Measurements from ENCODE around the gene CLCN5. TPM values are rescaled to one million over a fixed set of nuclear protein-coding genes. Genes with fewer than 3 reads are reported as not detected.
A peak's percentile ranks its signal among the peaks of the same experiment; 100 is the strongest.

Gene CLCN5
- total and polyA plus RNA-seq, 10 of the 15 experiments (the other 5 are each of a cell fraction or from before 2014, with no cell fraction given): 0.33 to 3.8 (median 2.6) TPM

- no peaks in the 10 kb centered on the region for H3K9me3 ChIP-seq (replicated peaks; ENCODE audit: control insufficient read depth, insufficient read depth, low read length)
- H3K9ac ChIP-seq (ENCODE audit: control insufficient read depth, insufficient read depth, low read length): no peak overlapping the region
- ATAC-seq (peak; percentile 58), DNase-seq (ENCODE audit: low read depth, low spot score) (no peak), FAIRE-seq (no peak)
- H3K79me2 ChIP-seq (ENCODE audit: control insufficient read depth, insufficient read depth, low read length): no peaks in the 10 kb centered on the region
- ChIA-PET SMC1A (ENCODE audit: uncharacterized antibody, unreplicated experiment) (interaction anchor here (2.1 kb wide), 1 partner anchor 16 kb away, joined by 6 read pairs; no protein-coding TSS in a partner anchor), RAD21 (ENCODE audit: unreplicated experiment) (no interaction called here), CTCF (interaction anchor here (1.1 to 1.3 kb wide), 2 partner anchors 233 to 306 kb away, joined by 3 read pairs; no protein-coding TSS in a partner anchor), POLR2A (no interaction called here)
- WGBS (ENCODE audit: insufficient coverage, insufficient replicate concordance, low lambda C conversion rate, missing lambda C conversion rate): 15% methylated on average over 3 of the region's 3 CpGs
- TF ChIP-seq SPI1 (IDR thresholded peaks at IDR 0.05; ENCODE audit: borderline replicate concordance, insufficient read depth, low read depth, low read length) (peak; percentile 59; the same call in 1 of the 2 replicates), CREB1 (IDR thresholded peaks at IDR 0.05; ENCODE audit: low read depth) (no peak)
- H3K27me3 ChIP-seq (replicated peaks in 1 of 2; ENCODE audit: control insufficient read depth in 2 of 2, insufficient read depth in 2 of 2, low read length in 1 of 2): no peaks in the 10 kb centered on the region
- H3K27ac ChIP-seq (ENCODE audit: control insufficient read depth, insufficient read depth): no peak overlapping the region
- BruUV-seq (replicated peaks): no TSS peak
- H4K20me1 ChIP-seq (ENCODE audit: control insufficient read depth, insufficient read depth): no peaks in the 10 kb centered on the region
- no peak overlapping the region for H3K4me3 ChIP-seq
- H3K4me1 ChIP-seq (ENCODE audit: control insufficient read depth, insufficient read depth, low read length): no peaks in the 10 kb centered on the region
- in situ Hi-C loops (cut with MboI) (no loop called here), intact Hi-C loops (cut with micrococcal nuclease; ENCODE audit: unreplicated experiment) (no loop called here)
- no peak overlapping the region for H2AFZ ChIP-seq (ENCODE audit: control insufficient read depth, low read depth, low read length)
- no peaks in the 10 kb centered on the region for H3K36me3 ChIP-seq (ENCODE audit: control insufficient read depth in 2 of 2, insufficient read depth in 2 of 2, low read length in 1 of 2)
- H3K4me2 ChIP-seq (ENCODE audit: control insufficient read depth, insufficient read depth): no peak overlapping the region
These were observed 195.1 kb downstream of the CLCN5 start for GRCh38 chrX:50117476-50117875.

- SMC1A ChIA-PET (ENCODE audit: uncharacterized antibody, unreplicated experiment): no interaction called here
- H3K4me2 ChIP-seq (ENCODE audit: control insufficient read depth, insufficient read depth): no peak overlapping the region
- no peak overlapping the region for H3K9ac ChIP-seq (ENCODE audit: control insufficient read depth, insufficient read depth, low read length)
- intact Hi-C loops (cut with micrococcal nuclease; ENCODE audit: unreplicated experiment): no loop called here
- POLR2A ChIA-PET: no interaction called here
- H4K20me1 ChIP-seq (ENCODE audit: control insufficient read depth, insufficient read depth): no peaks in the 10 kb centered on the region
- H2AFZ ChIP-seq (ENCODE audit: control insufficient read depth, low read depth, low read length): no peak overlapping the region
- no peak overlapping the region for H3K27ac ChIP-seq (ENCODE audit: control insufficient read depth, insufficient read depth)
- no peaks in the 10 kb centered on the region for H3K9me3 ChIP-seq (replicated peaks; ENCODE audit: control insufficient read depth, insufficient read depth, low read length)
- no peak for DNase-seq (ENCODE audit: low read depth, low spot score)
- no peak for FAIRE-seq
- WGBS (ENCODE audit: insufficient coverage, insufficient replicate concordance, low lambda C conversion rate, missing lambda C conversion rate): 39% methylated on average over 1 of the region's 1 CpG
- H3K27me3 ChIP-seq (replicated peaks in 1 of 2; ENCODE audit: control insufficient read depth in 2 of 2, insufficient read depth in 2 of 2, low read length in 1 of 2): no peaks in the 10 kb centered on the region
- BruUV-seq (replicated peaks): no TSS peak
- CTCF ChIA-PET: no interaction called here
- no peaks in the 10 kb centered on the region for H3K4me1 ChIP-seq (ENCODE audit: control insufficient read depth, insufficient read depth, low read length)
- in situ Hi-C loops (cut with MboI): no loop called here
- RAD21 ChIA-PET (ENCODE audit: unreplicated experiment): no interaction called here
- H3K4me3 ChIP-seq: no peak overlapping the region
- TF ChIP-seq SPI1 (IDR thresholded peaks at IDR 0.05; ENCODE audit: borderline replicate concordance, insufficient read depth, low read depth, low read length) (no peak), HDAC6 (IDR thresholded peaks at IDR 0.05; ENCODE audit: unreplicated experiment) (no peak), CBX3 (IDR thresholded peaks at IDR 0.05; ENCODE audit: borderline replicate concordance, low read depth) (no peak)
- ATAC-seq: no peak
- no peaks in the 10 kb centered on the region for H3K36me3 ChIP-seq (ENCODE audit: control insufficient read depth in 2 of 2, insufficient read depth in 2 of 2, low read length in 1 of 2)
- no peaks in the 10 kb centered on the region for H3K79me2 ChIP-seq (ENCODE audit: control insufficient read depth, insufficient read depth, low read length)
These were observed 203.1 kb downstream of the CLCN5 start for GRCh38 chrX:50125480-50125879.
